Measurements from ENCODE around the gene TMEM154.
"Not testable (repeated sequence)": the region's sequence is repeated elsewhere in the genome, so short reads cannot be mapped to it uniquely, and the experiment has no call there.

TMEM154 gene

GRCh38 chr4:152672206-152673092 lies 7.3 kb downstream of the TMEM154 start:
- in situ Hi-C loops (cut with HindIII; ENCODE audit: low sequenced_read_pairs): no loop called here

GRCh38 chr4:152668338-152668964 lies 11.3 kb downstream of the TMEM154 start:
- in situ Hi-C loops (cut with HindIII; ENCODE audit: low sequenced_read_pairs): no loop called here

- in situ Hi-C loops (cut with HindIII; ENCODE audit: low sequenced_read_pairs): no loop called here
These were observed 12.0 kb downstream of the TMEM154 start for GRCh38 chr4:152667781-152668180.

GRCh38 chr4:152666946-152667345 lies 12.9 kb downstream of the TMEM154 start:
- in situ Hi-C loops (cut with HindIII; ENCODE audit: low sequenced_read_pairs): no loop called here

DNA sequence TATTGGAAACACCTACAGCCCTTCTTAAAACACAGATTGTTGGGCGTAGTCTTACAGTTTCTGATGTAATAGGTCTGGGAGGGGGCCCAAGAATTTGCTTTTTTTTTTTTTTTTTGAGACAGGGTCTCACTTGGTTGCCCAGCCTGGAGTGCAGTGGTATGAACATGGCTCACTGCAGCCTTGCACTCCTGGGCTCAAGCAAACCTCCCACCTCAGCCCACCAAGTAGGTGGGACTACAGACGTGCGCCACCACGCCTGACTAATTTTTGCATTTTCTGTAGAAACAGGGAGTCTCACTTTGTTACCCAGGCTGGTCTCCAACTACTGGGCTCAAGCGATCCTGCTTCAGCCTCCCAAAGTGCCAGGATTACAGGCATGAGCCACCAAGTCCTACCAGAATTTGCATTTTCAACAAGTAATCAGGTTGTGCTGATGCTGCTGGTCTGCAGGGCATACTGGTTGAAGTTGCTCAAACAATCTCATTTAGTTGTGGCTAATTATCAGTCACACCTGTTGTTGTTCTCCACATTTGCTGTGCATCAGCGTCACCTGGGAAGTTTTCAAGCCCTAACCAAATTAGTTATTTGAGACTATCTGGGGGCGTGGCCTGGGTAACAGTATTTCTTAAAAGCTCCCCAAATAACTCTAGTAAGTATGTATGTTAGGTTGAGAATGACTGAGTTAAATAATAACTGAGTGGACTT lies 14.0 kb downstream of the TMEM154 start:
- in situ Hi-C loops (cut with HindIII; ENCODE audit: low sequenced_read_pairs): no loop called here

DNA sequence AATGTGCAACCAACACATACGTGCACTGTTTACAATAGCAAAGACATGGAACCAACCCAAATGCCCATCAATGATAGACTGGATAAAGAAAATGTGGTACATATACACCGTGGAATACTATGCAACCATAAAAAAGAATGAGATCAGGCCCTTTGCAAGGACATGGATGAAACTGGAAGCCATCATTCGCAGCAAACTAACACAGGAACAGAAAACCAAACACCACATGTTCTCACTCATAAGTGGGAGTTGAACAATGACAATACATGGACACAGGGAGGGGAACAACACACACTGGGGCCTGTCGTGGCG lies 15.8 kb downstream of the TMEM154 start:
- in situ Hi-C loops (cut with HindIII; ENCODE audit: low sequenced_read_pairs): not testable (repeated sequence)

- in situ Hi-C loops (cut with HindIII; ENCODE audit: low sequenced_read_pairs): no loop called here
These were observed 16.4 kb downstream of the TMEM154 start for GRCh38 chr4:152663203-152664066.

DNA sequence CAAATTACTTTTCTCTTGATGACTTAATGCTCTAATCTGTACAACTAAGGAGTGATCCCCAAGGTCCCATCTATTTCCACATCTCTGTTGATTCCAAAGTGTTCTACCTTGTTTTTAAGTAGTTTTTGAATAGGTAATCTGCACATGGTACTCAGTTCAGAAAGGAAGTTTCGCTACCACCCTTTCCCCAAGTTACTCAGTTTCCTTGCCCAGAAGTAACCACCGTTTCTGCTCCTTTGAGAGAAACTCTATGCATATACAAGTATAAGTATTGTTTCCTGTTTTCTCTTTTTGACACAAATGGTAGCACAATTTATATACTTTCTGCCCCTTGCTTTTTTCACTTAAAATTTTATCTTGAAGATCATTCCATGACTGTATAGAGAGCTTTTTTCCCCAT lies 18.1 kb downstream of the TMEM154 start:
- in situ Hi-C loops (cut with HindIII; ENCODE audit: low sequenced_read_pairs): no loop called here

DNA sequence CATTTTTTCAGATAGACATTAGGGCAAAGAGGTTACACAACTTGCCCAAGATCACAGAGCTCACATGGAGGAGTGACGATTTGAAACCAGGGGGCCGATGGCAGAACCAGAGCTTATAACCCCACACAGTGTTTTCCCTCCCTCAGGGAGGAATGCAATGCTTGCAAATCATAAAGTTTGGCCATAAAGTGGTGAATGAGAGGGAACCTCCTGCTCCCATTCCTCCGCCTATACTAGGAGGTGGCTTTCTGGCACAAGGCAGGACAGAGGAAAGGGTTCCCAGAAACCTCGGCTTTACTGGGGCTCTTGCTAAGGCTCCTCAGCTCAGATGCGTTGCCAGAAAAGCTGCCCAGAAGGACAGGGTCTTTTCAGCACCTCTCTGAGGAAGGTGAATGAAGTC lies 19.3 kb downstream of the TMEM154 start:
- in situ Hi-C loops (cut with HindIII; ENCODE audit: low sequenced_read_pairs): no loop called here

GRCh38 chr4:152659806-152660205 lies 20.0 kb downstream of the TMEM154 start:
- in situ Hi-C loops (cut with HindIII; ENCODE audit: low sequenced_read_pairs): no loop called here

DNA sequence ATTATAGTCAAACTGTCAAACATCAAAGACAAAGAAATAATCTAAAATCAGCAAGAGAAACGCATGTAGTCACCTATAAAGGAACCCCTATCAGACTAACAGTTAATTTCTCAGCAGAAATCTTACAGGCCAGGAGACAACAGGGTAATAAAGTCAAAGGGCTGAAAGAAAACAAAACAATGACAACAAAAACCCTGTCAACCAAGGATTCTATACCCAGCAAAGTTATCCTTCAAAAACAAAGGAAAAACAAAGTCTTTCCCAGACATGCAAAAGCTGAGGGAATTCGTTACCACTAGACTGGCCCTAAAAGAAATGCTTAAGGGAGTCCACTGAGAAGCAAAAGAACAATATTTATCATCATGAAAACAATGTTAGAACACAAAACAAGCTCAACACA lies 22.1 kb downstream of the TMEM154 start:
- in situ Hi-C loops (cut with HindIII; ENCODE audit: low sequenced_read_pairs): no loop called here

GRCh38 chr4:152655272-152656129 lies 24.3 kb downstream of the TMEM154 start:
- in situ Hi-C loops (cut with HindIII; ENCODE audit: low sequenced_read_pairs): no loop called here

- in situ Hi-C loops (cut with HindIII; ENCODE audit: low sequenced_read_pairs): no loop called here
These were observed 27.7 kb downstream of the TMEM154 start for GRCh38 chr4:152652102-152652501.

DNA sequence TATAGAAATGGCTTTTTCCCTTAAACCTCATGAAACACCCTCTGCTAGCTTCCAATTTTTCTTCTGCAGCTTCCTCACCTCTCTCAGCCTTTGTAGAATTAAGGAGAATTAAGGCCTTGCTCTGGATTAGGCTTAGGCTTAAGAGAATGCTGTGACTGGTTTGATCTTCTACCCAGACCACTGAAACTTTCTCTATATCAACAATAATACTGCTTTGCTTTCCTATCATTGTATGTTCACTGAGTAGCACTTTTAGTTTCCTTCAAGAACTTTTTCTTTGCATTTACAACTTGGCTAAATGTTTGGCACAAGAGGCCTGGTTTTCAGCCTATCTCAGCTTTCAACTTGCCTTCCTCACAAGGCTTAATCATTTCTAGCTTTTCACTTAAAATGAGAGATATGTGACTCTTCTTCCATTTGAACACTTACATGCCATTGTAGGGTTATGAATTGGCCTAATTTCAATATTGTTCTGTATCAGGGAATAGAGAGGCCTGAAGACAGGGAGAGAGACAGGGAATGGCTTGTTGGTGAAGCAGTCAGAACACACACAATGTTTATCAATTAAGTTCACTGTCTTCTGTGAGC lies 28.2 kb downstream of the TMEM154 start:
- in situ Hi-C loops (cut with HindIII; ENCODE audit: low sequenced_read_pairs): no loop called here

DNA sequence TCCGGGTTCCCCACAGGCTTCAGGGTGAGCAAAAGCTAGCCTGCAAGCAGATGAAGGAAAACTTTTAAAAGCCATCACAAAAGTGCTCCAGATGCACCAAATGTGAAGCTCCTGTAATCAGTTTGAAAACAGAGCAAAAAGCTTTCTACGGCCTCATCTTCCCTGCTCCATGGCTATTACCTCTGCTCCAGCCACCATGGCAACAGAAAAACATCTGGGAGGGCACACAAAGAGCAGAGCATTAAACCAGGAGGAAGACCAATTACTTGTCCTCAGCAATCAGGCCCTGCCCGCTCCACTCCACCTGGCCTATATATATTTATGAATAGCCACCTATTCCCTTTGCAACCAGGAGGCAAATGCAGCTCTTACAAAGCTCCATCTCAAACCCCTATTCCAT lies 33.6 kb downstream of the TMEM154 start:
- in situ Hi-C loops (cut with HindIII; ENCODE audit: low sequenced_read_pairs): no loop called here

GRCh38 chr4:152644130-152644529 lies 35.7 kb downstream of the TMEM154 start:
- in situ Hi-C loops (cut with HindIII; ENCODE audit: low sequenced_read_pairs): no loop called here

DNA sequence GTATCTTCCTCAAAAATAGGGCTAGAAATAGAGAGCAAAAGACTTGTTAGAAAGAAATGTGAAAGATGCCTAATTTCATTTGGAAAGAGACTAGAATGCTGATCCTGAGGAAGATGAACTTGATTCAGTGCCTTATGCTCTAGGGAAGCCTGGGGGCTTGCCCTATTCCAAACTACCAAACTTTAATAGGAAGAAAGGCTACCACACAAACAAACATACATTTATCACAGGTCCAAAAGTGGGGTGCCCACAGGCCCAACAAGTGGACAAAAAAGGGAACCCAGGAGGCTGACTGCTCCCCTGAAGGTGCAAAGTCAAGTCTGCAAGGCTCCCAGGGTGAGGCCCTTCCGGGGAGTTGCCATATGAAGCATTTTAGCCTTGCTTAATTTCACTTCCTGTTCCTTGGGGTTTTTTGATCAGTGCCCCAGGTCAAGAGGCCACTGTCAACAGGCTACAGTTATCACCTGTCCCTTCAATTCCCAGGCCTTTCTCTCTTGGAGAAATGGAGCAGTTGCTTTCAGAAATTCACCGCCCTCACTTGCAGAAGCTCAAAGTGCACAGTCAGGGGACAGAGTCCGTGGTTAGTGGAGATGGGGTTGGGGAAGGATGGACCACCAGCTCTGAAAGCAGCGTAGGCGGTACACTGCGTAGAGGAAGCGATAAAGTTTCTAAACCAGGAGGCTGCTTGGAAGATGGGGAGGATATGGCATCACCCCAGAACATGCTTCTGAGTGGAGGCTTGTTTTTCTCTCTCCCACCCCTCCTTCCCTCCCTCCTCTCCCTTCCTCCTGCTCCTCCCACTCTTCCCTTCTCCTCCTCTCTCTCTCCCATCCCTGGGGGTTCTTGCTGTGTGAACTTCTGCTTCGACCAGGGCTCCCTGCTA lies 36.4 kb downstream of the TMEM154 start:
- in situ Hi-C loops (cut with HindIII; ENCODE audit: low sequenced_read_pairs): no loop called here

GRCh38 chr4:152640058-152640921 lies 39.5 kb downstream of the TMEM154 start:
- in situ Hi-C loops (cut with HindIII; ENCODE audit: low sequenced_read_pairs): no loop called here

Measured in DLD1 (cell line).